Naive thymus-derived CD4-positive, alpha-beta T cell (primary cell): ENCODE measurements around the gene DOCK3. TPM values are rescaled to one million over a fixed set of nuclear protein-coding genes. Genes with fewer than 3 reads are reported as not detected.

Source experiments
- ATAC-seq: fragments of 150-1000 bp; cut with Tn5 transposase; 2 replicates; pipeline ENCODE4 v1.10.0; 2021; ENCODE audit warnings: mild to moderate bottlenecking, moderate library complexity
- CTCF ChIA-PET: fragments of 350-600 bp; sonication (Branson Sonifier 250); formaldehyde crosslinking; loops from one replicate; lab custom pipeline; 2021; ENCODE audit warnings: antibody characterized with exemption; lab: Charles Lee
- POLR2A ChIA-PET: fragments of 350-600 bp; sonication (Branson Sonifier 250); formaldehyde crosslinking; loops from one replicate; lab custom pipeline; 2021; ENCODE audit warnings: antibody characterized with exemption, inconsistent platforms; lab: Charles Lee
- DNase-seq, 9 donors: peaks; one replicate each; pipeline versions ENCODE4 v3.0.0 to v3.0.0-alpha.2; 2020 to 2022; ENCODE audit warnings: mixed read lengths in 1 of 9
- H3K27ac ChIP-seq: one replicate; pipeline ENCODE4 v1.7.0; 2013; ENCODE audit warnings: mild to moderate bottlenecking, low read depth, low read length, moderate library complexity
- H3K27me3 ChIP-seq, 2 donors: one replicate each; pipeline ENCODE4 v1.7.0; 2013; ENCODE audit warnings: low read length in 2 of 2, mild to moderate bottlenecking in 2 of 2, moderate library complexity in 2 of 2; ENCODE audit not compliant: control insufficient read depth in 2 of 2, insufficient read depth in 2 of 2
- H3K36me3 ChIP-seq, 3 experiments: 1 replicate in 2 of 3; 2 replicates in 1 of 3; pipeline ENCODE4 v1.7.0; 2013; ENCODE audit warnings: low read length in 3 of 3, mild to moderate bottlenecking in 3 of 3, moderate library complexity in 1 of 3; ENCODE audit not compliant: insufficient read depth in 3 of 3, control insufficient read depth in 2 of 3
- H3K4me1 ChIP-seq, 2 donors: one replicate each; pipeline ENCODE4 v1.7.0; 2013; ENCODE audit warnings: low read length in 2 of 2, mild to moderate bottlenecking in 2 of 2, moderate library complexity in 1 of 2; ENCODE audit not compliant: control insufficient read depth in 2 of 2, insufficient read depth in 2 of 2
- H3K4me3 ChIP-seq: 2 replicates; pipeline ENCODE4 v1.7.0; 2013; ENCODE audit warnings: mild to moderate bottlenecking, low read length
- H3K9me3 ChIP-seq, 3 experiments: 1 replicate in 2 of 3; 2 replicates in 1 of 3; pipeline ENCODE4 v1.7.0; 2013; ENCODE audit warnings: low read length in 3 of 3; ENCODE audit not compliant: control insufficient read depth in 2 of 3
- H3K27ac Mint-ChIP-seq, 9 donors: one replicate each; pipeline ENCODE4 v1.8.0; 2020 to 2022; ENCODE audit warnings: mixed read lengths in 9 of 9, mild to moderate bottlenecking in 8 of 9, moderate library complexity in 5 of 9, inconsistent platforms in 2 of 9
- H3K27me3 Mint-ChIP-seq, 5 donors: one replicate each; pipeline ENCODE4 v1.8.0; 2021 to 2022; ENCODE audit warnings: mixed read lengths in 5 of 5, mild to moderate bottlenecking in 1 of 5
- H3K36me3 Mint-ChIP-seq, 5 donors: one replicate each; pipeline ENCODE4 v1.8.0; 2020 to 2022; ENCODE audit warnings: mixed read lengths in 5 of 5, mild to moderate bottlenecking in 3 of 5, inconsistent platforms in 1 of 5
- H3K4me1 Mint-ChIP-seq, 7 donors: one replicate each; pipeline ENCODE4 v1.8.0; 2020 to 2022; ENCODE audit warnings: mixed read lengths in 7 of 7, mild to moderate bottlenecking in 3 of 7, inconsistent platforms in 1 of 7
- H3K4me3 Mint-ChIP-seq, 10 donors: one replicate each; pipeline ENCODE4 v1.8.0; 2020 to 2022; ENCODE audit warnings: mild to moderate bottlenecking in 10 of 10, mixed read lengths in 10 of 10, moderate library complexity in 6 of 10, inconsistent platforms in 2 of 10
- H3K9me3 Mint-ChIP-seq, 11 donors: one replicate each; pipeline ENCODE4 v1.8.0; 2020 to 2022; ENCODE audit warnings: mixed read lengths in 11 of 11, mild to moderate bottlenecking in 4 of 11, inconsistent platforms in 1 of 11, moderate library complexity in 1 of 11
- intact Hi-C, 2 donors: fragments of 100-400 bp; cut with micrococcal nuclease; formaldehyde crosslinking; loops; one replicate each; pipeline ENCODE4 v1.15.1; 2023
- polyA plus RNA-seq, 2 donors: library from polyadenylated mRNA; unstranded; fragments of 300-500 nt; fragmentation: Illumina TruSeq; gene quantifications; one replicate each; pipeline ENCODE4 v1.2.3, GENCODE V29; 2021
- total RNA-seq, 6 experiments: library from RNA in 5 of 6; stranded (reverse) in 5 of 6; gene quantifications; 1 replicate in 5 of 6; 2 replicates in 1 of 6; pipeline ENCODE4 v1.2.3 and lab custom pipeline; 2021 to 2026

Gene DOCK3
- total and polyA plus RNA-seq, 7 experiments from 2014 or later, result 0.19 to 2.9 (median 1.5) TPM

GRCh38 chr3:51336261-51336660, 661.5 kb downstream of the DOCK3 start:
- peaks cover 0 to 4% (median 0%) of the 10 kb centered on the region in 11 donors for H3K9me3 Mint-ChIP-seq
- H3K27ac ChIP-seq, result no peak overlapping the region
- DNase-seq (no peak), ATAC-seq (no peak)
- H3K27me3 ChIP-seq, result no peaks in the 10 kb centered on the region
- H3K4me1 ChIP-seq, result no peaks in the 10 kb centered on the region
- intact Hi-C loops, result no loop called here
- no peak overlapping the region for H3K4me3 ChIP-seq
- no peak overlapping the region for H3K4me3 Mint-ChIP-seq
- ChIA-PET CTCF (no interaction called here), POLR2A (no interaction called here)
- peaks cover 0 to 7% (median 0%) of the 10 kb centered on the region in 5 donors for H3K36me3 Mint-ChIP-seq
- no peak overlapping the region for H3K27ac Mint-ChIP-seq
- H3K9me3 ChIP-seq, result no peaks in the 10 kb centered on the region
- no peaks in the 10 kb centered on the region for H3K4me1 Mint-ChIP-seq
- no peaks in the 10 kb centered on the region for H3K36me3 ChIP-seq
- H3K27me3 Mint-ChIP-seq, result peaks cover 0 to 5% (median 0%) of the 10 kb centered on the region in 5 donors

DNA sequence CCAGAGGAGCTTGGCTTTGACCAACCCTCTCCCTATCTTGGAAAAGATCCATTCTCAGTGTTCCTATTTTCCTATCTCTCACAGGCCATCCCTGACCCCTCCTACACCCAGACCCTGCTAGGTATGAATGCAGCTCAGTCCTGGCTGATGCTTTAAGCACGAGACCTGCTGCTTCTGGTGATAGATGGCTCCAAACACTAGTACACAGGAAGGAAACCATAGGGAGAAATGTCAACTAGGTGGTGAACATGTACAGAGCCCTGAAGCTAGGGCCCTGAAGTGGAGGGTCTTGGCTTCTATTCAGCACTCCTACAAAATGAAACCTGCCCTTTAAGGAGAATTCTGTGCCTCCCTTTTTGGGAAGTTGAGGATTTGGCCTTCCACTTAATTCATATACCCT, 662.9 kb downstream of the DOCK3 start:
- H3K36me3 Mint-ChIP-seq, result peaks cover 0 to 3% (median 0%) of the 10 kb centered on the region in 5 donors
- H3K27me3 ChIP-seq, result no peaks in the 10 kb centered on the region
- no peak for DNase-seq
- H3K36me3 ChIP-seq, result no peaks in the 10 kb centered on the region
- no peaks in the 10 kb centered on the region for H3K4me1 ChIP-seq
- POLR2A ChIA-PET, result no interaction called here
- H3K4me1 Mint-ChIP-seq, result no peaks in the 10 kb centered on the region
- peaks cover 0 to 1% (median 0%) of the 10 kb centered on the region in 11 donors for H3K9me3 Mint-ChIP-seq
- H3K4me3 Mint-ChIP-seq, result no peak overlapping the region
- CTCF ChIA-PET, result interaction anchor here (0.7 kb wide), 1 partner anchor 664 kb away, joined by 3 read pairs; no protein-coding TSS in a partner anchor
- H3K4me3 ChIP-seq, result no peak overlapping the region
- no peak overlapping the region for H3K27ac ChIP-seq
- intact Hi-C loops, result no loop called here
- H3K27me3 Mint-ChIP-seq, result no peaks in the 10 kb centered on the region
- no peak for ATAC-seq
- no peaks in the 10 kb centered on the region for H3K9me3 ChIP-seq
- no peak overlapping the region for H3K27ac Mint-ChIP-seq

DNA sequence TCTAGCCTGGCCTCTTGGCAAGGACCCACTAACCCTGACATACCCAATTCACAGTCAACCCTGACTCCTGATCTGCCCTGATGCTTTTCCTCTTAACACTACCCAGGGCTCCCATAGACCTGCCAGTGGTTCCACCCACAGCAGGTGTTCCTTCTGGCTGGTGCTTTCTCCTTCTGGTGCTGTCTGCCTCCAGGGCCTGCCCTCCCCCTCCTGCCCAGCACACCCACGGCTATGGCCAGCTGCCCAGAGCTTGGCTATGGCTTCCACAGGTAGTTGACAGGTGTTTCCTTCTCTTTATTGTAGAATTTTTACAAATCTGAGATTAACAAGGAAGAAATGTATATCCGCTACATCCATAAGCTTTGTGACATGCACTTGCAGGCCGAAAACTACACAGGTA, 663.9 kb downstream of the DOCK3 start:
- H3K9me3 Mint-ChIP-seq, result no peaks in the 10 kb centered on the region
- H3K4me1 Mint-ChIP-seq, result no peaks in the 10 kb centered on the region
- no peak overlapping the region for H3K4me3 ChIP-seq
- no peaks in the 10 kb centered on the region for H3K36me3 ChIP-seq
- peaks cover 0 to 3% (median 0%) of the 10 kb centered on the region in 5 donors for H3K36me3 Mint-ChIP-seq
- ATAC-seq (no peak), DNase-seq (no peak)
- H3K9me3 ChIP-seq, result no peaks in the 10 kb centered on the region
- no peak overlapping the region for H3K27ac ChIP-seq
- no peaks in the 10 kb centered on the region for H3K4me1 ChIP-seq
- POLR2A ChIA-PET, result no interaction called here
- H3K4me3 Mint-ChIP-seq, result no peak overlapping the region
- intact Hi-C loops, result no loop called here
- CTCF ChIA-PET, result no interaction called here
- no peak overlapping the region for H3K27ac Mint-ChIP-seq
- H3K27me3 ChIP-seq, result no peaks in the 10 kb centered on the region
- no peaks in the 10 kb centered on the region for H3K27me3 Mint-ChIP-seq

DNA sequence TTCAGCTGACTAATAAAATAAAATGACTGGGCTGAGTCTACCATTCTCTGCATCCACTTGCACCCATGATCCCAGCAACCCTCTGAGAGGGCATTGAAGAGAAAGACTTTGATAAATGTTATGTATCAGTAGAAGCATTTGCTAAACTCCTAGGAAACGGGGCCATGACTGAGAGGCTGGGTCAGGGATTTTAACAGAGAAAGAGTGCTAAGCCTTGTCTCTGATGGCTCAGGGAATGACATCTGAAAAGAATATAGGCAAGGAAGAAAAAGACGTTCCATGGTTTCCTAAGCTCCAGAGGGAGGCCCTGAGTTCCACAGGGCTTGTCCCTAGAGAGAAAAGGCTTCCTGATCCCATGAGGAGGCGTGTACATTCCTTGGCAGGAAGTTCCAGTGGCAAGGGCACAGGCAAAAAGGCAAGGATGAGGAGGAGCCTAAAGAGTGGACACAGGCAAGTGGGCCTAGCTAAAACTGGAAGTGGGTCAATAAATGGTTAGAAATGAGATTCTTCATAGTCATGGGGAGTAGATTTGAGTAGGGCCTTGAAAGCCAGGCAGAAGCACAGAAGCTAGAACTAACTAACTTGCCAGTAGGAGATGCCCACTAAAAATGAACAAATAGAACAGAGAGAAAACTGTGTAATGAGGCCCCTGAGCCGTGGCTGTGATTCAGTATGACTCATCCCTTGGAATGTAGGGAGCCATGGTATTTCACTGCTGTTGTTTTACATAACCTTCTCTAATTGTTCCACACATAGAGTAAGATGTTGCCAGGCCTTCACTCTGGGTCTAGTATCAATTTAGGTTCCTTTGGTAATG, 665.5 kb downstream of the DOCK3 start:
- DNase-seq, result no peak
- no peak for ATAC-seq
- Histone ChIP-seq H3K36me3 (no peaks in the 10 kb centered on the region), H3K27ac (no peak overlapping the region), H3K4me1 (no peaks in the 10 kb centered on the region), H3K4me3 (no peak overlapping the region), H3K27me3 (no peaks in the 10 kb centered on the region), H3K9me3 (no peaks in the 10 kb centered on the region)
- Mint-ChIP-seq H3K36me3 (peaks cover 0 to 3% (median 0%) of the 10 kb centered on the region in 5 donors), H3K27me3 (no peaks in the 10 kb centered on the region), H3K27ac (no peak overlapping the region), H3K9me3 (no peaks in the 10 kb centered on the region), H3K4me3 (no peak overlapping the region), H3K4me1 (no peaks in the 10 kb centered on the region)
- POLR2A ChIA-PET, result no interaction called here
- intact Hi-C loops, result no loop called here
- CTCF ChIA-PET, result no interaction called here

GRCh38 chr3:51340989-51341636, 666.4 kb downstream of the DOCK3 start:
- ChIA-PET POLR2A (no interaction called here), CTCF (interaction anchor here (0.6 kb wide), 1 partner anchor 665 kb away, joined by 3 read pairs; no protein-coding TSS in a partner anchor)
- Mint-ChIP-seq H3K27me3 (no peaks in the 10 kb centered on the region), H3K36me3 (peaks cover 0 to 3% (median 0%) of the 10 kb centered on the region in 5 donors), H3K4me3 (no peak overlapping the region), H3K4me1 (no peaks in the 10 kb centered on the region), H3K9me3 (no peaks in the 10 kb centered on the region), H3K27ac (no peak overlapping the region)
- intact Hi-C loops, result no loop called here
- Histone ChIP-seq H3K27me3 (no peaks in the 10 kb centered on the region), H3K36me3 (no peaks in the 10 kb centered on the region), H3K9me3 (no peaks in the 10 kb centered on the region), H3K4me1 (no peaks in the 10 kb centered on the region), H3K27ac (no peak overlapping the region), H3K4me3 (no peak overlapping the region)
- ATAC-seq (no peak), DNase-seq (no peak)

DNA sequence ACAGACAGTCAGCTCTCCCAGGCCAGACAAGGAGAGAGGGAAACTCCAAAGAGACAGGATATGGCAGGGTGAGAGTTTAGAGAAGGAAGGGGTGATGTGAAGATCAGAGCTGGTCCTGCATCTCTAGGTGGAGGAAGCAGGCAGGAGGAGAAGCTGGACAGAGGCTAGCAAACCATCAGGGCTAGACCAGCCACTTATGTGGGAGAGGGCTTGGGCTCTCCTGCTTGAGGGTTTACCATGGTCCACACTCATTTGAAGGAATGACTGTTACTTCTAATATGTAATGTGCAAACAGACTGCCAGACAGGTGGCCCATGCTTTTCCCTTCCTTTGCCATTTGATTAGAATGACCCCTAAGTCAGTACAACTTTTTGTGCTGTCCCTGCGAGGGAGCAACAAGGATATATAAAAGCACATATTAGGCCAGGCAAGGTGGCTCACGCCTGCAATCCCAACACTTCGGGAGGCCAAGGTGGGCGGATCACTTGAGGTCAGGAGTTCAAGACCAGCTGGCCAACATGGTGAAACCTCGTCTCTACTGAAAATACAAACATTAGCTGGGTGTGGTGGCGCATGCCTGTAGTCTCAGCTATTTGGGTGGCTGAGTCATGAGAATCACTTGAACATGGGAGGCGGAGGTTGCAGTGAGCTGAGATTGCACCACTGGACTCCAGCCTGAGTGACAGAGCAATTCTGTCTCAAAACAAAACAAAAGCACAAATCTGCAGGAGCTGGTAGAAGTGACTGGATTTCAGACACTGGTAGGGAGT, 669.4 kb downstream of the DOCK3 start:
- Mint-ChIP-seq H3K9me3 (peaks cover 0 to 4% (median 0%) of the 10 kb centered on the region in 11 donors), H3K4me3 (no peak overlapping the region)
- CTCF ChIA-PET, result no interaction called here

More for the DNA sequence above, 669.4 kb downstream of the DOCK3 start:
- Histone ChIP-seq H3K9me3 (no peaks in the 10 kb centered on the region), H3K27me3 (no peaks in the 10 kb centered on the region), H3K4me1 (no peaks in the 10 kb centered on the region), H3K27ac (no peak overlapping the region), H3K36me3 (no peaks in the 10 kb centered on the region), H3K4me3 (no peak overlapping the region)
- H3K36me3 Mint-ChIP-seq, result peaks cover 0 to 4% (median 0%) of the 10 kb centered on the region in 5 donors
- intact Hi-C loops, result no loop called here
- no peaks in the 10 kb centered on the region for H3K27me3 Mint-ChIP-seq
- no peaks in the 10 kb centered on the region for H3K4me1 Mint-ChIP-seq
- POLR2A ChIA-PET, result no interaction called here
- ATAC-seq (no peak), DNase-seq (no peak)
- no peak overlapping the region for H3K27ac Mint-ChIP-seq
